HuH-7.5 (cell line): ENCODE data around the gene STYXL2.

Source experiments
- DNase-seq: peaks from one replicate; pipeline ENCODE4 v3.0.0; 2011; ENCODE audit warnings: low spot score

Gene STYXL2

GRCh38 chr1:167136806-167137205 is 42.9 kb downstream of the STYXL2 start:
- DNase-seq: no peak

DNA sequence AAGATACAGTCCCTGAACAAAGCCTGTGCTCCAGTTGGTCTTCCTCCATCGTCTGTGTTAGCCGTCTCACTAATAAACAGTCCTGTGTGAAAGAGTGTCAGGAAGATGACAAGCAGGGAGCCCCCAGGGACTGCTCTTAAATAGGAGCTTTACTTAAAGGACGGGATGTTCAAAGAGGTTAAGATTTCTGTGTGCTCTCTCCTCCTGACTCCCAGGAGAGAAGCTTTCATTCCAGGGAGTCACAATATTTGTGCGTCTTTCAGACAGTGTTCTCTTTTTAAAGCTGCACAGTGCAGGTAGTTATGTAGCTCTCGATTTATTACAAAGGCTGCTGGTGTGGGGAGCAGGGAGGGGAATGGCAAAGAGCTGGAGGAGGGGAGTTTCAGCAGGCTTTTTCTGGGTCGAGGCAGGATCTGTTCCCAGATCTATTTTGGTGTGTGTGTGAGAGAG is 43.5 kb downstream of the STYXL2 start:
- DNase-seq: no peak

DNA sequence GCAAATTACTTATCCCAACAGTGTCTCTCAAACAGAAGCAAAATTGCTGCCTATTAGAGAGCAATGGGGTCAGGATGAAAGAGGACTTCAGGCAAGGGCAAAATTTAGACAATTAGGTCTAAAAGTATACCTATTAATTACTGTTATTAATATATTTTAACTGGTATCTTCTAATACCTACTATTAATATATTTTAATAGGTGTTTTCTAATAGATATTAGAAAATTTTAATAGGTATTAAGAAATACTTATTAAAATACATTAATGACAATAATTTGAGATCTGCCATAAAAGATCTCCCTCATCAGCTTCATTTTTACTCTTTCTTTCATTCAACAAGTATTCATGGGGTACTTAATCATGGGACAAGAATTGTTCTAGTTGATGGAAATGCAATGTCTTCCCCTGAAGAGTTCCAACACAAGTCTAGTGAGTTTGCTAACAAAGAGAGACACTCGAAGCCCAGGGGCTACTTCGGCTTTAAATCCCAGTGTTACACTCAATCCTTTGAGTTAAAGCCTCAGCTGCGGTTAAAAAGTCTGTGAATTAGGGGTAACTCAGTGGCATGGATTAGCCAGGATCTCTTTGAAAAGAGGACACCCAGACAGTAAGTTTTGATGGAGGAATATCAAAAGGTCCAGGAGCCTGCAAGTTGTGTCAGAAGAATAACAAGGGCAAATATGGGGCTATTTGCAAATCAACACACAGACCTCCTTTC is 44.1 kb downstream of the STYXL2 start:
- DNase-seq: no peak

DNA sequence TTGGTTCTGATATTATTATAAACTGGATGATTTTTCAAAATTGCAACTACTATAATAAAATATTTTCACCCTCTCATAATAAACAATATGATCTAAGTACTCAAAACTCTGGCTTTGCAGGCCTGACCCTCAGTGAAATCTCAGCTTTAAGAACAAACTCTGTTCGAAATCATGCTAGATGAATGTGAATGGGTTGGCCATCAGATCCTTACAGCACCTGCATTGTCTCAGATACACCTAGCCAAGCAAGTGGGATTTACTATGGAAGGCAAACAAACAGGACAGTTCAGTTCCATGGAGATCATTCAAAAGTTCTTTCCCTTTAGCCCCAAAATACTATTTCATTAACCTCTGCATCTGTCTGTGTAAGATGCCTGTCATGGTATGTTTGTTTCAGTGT is 44.8 kb downstream of the STYXL2 start:
- DNase-seq: no peak

DNA sequence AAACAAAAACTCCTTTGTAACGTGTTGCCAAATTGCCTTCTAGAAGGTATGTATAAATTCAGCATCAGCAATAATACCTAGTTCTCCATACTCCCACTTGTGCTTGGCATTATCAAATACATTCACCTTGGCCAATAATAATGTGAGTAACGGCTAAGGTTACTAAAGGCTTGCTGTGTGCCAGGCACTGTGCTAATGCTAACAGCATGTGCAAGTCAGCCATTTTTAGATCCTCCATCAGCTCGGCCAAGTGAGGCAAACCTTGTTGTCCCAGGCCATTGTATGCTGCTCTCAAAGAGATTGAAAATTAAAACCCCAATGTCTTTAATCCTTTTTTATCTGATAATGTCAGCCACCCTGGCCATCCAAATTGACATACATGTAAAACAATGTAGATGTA is 48.1 kb downstream of the STYXL2 start:
- DNase-seq: no peak
